ENCODE data around the gene CDC42SE2.
"Not testable (repeated sequence)": the region's sequence is repeated elsewhere in the genome, so short reads cannot be mapped to it uniquely, and the experiment has no call there.

CDC42SE2 gene

DNA sequence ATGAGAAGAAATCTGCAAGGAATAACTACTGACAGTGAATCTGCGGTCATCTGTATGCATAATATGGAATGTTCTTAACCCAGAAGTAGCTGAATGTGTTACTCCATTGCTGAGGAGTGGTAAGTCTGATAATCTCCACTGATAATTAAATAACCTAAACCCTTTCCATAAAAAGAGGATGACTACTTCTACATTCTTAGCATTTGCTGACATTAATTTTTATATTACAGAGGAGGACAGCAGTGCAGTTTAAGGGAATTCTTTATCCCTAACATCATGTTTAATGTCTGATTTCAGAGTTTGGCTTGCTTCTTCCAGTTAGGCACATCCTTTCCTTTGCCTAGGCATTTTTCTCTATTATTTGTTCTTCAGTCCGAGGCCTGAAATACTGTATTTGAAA lies 52.2 kb downstream of the CDC42SE2 start:
- DNase-seq (ENCODE audit: extremely low read depth in 1 of 2, low read depth in 1 of 2), result no peak

GRCh38 chr5:131316822-131317221 lies 53.0 kb downstream of the CDC42SE2 start:
- no peak for DNase-seq (ENCODE audit: extremely low read depth in 1 of 2, low read depth in 1 of 2)

GRCh38 chr5:131318455-131318854 lies 54.6 kb downstream of the CDC42SE2 start:
- DNase-seq (ENCODE audit: extremely low read depth in 1 of 2, low read depth in 1 of 2), result no peak

DNA sequence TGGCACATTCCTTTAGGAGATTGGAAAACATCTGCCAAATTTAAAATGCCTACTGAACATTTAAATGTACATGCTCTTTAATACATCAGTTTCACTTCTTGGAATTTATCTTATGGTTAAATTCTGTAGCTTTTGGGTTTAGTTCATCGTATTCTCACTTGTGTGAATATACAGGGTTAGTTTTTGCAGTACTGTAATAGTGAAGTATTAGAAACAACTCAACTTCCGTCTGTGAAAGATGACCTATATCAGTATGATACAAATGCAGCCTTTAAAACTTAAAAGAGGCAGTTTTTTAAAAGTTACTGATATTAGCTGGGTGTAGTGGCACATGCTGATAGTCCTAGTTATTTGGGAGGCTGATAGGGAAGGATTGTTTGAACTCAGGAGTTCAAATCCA lies 57.2 kb downstream of the CDC42SE2 start:
- no peak for DNase-seq (ENCODE audit: extremely low read depth in 1 of 2, low read depth in 1 of 2)

GRCh38 chr5:131322926-131323325 lies 59.1 kb downstream of the CDC42SE2 start:
- DNase-seq (ENCODE audit: extremely low read depth in 1 of 2, low read depth in 1 of 2), result no peak

DNA sequence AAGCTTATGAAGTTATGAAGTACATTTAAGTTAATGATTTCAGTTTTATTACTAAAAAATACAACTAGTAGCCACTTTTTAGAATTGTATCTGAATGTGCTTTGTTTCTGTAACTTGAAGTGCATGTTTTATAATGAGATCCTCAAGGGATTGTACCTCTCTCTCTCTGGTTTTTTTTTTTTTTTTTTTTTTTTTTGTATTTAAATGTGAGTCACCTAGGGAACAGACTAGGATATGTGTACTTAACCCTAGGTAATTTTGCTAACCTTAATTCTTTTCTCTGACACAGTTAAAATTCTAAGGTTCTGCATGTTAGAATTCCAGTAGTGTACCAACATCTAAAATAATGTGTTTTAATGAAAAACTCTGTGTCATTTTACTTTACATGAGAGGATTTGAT lies 59.5 kb downstream of the CDC42SE2 start:
- DNase-seq (ENCODE audit: extremely low read depth in 1 of 2, low read depth in 1 of 2), result no peak

GRCh38 chr5:131324303-131324702 lies 60.5 kb downstream of the CDC42SE2 start:
- no peak for DNase-seq (ENCODE audit: extremely low read depth in 1 of 2, low read depth in 1 of 2)

DNA sequence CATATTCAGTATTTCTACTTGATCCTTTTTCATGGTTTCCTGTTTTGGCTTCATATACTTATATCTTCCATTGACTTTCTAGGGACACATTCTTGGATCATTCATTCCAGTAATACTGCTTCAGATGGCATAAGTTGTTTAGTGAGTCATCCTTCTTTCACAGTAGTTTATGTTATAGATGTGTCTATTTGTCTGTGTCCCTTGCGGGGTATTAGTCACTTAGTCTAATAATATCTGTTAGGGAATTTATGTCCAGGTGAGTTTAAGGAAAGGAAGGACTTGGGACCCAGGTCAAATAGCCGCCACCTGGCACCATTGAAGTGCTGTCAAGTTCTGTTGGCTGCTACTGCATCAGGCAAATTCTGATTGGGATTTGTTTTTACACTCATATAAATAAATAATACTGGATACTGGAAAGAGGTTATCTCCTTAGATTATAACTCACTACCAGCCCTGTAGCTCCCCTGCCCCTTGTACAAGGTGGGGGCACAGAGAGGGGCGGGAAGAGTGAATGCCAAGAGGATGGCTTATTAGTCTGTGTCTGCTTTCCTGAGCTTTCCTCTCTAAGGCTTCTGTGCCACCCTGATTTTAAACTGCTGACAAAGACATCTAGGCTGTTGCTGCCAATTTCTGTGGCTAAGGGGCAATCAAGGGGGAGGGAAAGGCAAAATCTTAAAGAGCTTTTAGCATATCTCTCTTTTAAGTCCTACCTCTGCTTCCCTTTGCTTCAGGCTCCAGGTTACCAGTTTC lies 64.9 kb downstream of the CDC42SE2 start:
- no peak for DNase-seq (ENCODE audit: extremely low read depth in 1 of 2, low read depth in 1 of 2)

- no peak for DNase-seq (ENCODE audit: extremely low read depth in 1 of 2, low read depth in 1 of 2)
Measured at GRCh38 chr5:131329286-131329560, 65.4 kb downstream of the CDC42SE2 start.

GRCh38 chr5:131330031-131330430 lies 66.2 kb downstream of the CDC42SE2 start:
- no peak for DNase-seq (ENCODE audit: extremely low read depth in 1 of 2, low read depth in 1 of 2)

DNA sequence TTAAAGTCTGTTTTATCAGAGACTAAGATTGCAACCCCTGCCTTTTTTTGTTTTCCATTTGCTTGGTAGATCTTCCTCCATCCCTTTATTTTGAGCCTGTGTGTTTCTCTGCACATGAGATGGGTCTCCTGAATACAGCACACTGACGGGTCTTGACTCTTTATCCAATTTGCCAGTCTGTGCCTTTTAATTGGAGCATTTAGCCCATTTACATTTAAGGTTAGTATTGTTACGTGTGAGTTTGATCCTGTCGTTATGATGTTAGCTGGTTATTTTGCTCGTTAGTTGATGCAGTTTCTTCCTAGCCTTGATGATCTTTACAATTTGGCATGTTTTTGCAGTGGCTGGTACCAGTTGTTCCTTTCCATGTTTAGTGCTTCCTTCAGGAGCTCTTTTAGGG lies 71.9 kb downstream of the CDC42SE2 start:
- DNase-seq (ENCODE audit: extremely low read depth in 1 of 2, low read depth in 1 of 2), result not testable (repeated sequence)

- DNase-seq (ENCODE audit: extremely low read depth in 1 of 2, low read depth in 1 of 2), result not testable (repeated sequence)
Measured at GRCh38 chr5:131336801-131337200, 72.9 kb downstream of the CDC42SE2 start.

DNA sequence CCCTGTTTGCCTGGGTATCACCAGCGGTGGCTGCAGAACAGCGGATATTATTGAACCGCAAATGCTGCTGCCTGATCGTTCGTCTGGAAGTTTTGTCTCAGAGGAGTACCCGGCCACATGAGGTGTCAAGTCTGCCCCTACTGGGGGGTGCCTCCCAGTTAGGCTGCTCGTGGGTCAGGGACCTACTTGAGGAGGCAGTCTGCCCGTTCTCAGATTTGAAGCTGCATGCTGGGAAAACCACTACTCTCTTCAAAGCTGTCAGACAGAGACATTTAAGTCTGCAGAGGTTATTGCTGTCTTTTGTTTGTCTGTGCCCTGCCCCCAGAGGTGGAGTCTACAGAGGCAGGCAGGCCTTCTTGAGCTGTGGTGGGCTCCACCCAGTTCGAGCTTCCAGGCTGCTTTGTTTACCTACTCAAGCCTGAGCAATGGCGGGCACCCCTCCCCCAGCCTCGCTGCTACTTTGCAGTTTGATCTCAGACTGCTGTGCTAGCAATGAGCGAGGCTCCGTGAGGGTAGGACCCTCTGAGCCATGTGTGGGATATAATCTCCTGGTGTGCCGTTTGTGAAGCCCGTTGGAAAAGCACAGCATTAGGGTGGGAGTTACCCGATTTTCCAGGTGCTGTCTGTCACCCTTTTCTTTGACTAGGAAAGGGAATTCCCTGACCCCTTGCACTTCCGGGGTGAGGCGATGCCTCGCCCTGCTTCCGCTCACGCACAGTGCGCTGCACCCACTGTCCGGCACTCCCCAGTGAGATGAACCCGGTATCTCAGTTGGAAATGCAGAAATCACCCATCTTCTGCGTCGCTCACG lies 73.6 kb downstream of the CDC42SE2 start:
- not testable (repeated sequence) for DNase-seq (ENCODE audit: extremely low read depth in 1 of 2, low read depth in 1 of 2)

GRCh38 chr5:131338051-131338453 lies 74.2 kb downstream of the CDC42SE2 start:
- no peak for DNase-seq (ENCODE audit: extremely low read depth in 1 of 2, low read depth in 1 of 2)

DNA sequence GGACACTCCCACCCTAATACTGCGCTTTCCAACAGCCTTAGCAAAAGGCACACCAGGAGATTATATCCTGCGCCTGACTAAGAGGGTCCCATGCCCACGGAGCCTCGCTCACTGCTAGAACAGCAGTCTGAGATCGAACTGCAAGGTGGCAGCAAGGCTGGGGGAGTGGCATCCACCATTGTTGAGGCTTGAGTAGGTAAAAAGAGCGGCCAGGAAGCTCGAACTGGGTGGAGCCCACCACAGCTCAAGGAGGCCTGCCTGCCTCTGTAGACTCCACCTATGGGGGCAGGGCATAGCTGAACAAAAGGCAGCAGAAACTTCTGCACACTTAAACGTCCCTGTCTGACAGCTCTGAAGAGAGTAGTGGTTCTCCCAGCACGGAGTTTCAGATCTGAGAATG lies 80.4 kb downstream of the CDC42SE2 start:
- DNase-seq (ENCODE audit: extremely low read depth in 1 of 2, low read depth in 1 of 2), result not testable (repeated sequence)

GRCh38 chr5:131346204-131346603 lies 82.4 kb downstream of the CDC42SE2 start:
- not testable (repeated sequence) for DNase-seq (ENCODE audit: extremely low read depth in 1 of 2, low read depth in 1 of 2)

DNA sequence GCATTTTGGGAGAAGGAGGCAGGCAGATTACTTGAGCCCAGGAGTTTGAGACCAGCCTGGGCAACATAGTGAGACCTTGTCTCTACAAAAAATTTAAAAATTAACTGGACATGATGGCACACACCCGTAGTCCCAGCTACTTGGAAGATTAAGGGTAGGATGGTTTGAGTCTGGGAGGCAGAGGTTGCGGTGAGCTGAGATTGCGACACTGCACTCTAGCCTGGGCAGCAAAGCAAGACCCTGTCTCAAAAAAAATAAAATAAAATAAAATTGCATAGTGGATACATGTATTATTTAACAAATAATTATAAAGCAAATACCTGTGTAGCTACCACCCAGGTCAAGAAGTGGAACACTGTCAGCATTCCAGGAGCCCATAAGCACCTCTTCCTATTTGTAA lies 90.1 kb downstream of the CDC42SE2 start:
- DNase-seq (ENCODE audit: extremely low read depth in 1 of 2, low read depth in 1 of 2), result no peak

DNA sequence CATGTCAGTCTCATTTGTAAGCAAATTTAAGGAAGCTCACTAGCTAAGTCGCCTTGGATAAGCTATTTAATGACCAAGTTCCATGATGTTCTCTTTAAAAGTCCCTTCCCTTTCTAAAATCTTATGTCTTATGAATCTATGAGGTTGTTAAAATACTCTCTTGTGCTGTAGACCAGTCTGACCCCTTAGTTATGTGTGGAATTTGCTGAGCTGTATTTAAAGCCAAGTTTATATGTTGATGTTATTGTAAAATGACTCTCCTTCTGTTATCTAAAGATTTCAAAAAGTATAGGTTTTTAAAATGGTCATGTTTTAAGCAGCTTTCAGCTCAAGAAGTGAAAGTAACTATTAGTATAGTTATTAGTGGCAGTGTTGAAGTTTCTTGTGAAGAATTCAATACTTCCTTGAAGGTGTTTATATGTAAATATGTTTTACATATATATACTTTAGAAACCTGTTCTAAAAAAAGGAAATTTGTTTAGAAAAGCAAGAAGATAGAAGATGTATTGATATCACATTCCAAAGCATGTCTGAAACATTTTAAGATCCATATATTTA lies 92.2 kb downstream of the CDC42SE2 start:
- DNase-seq (ENCODE audit: extremely low read depth in 1 of 2, low read depth in 1 of 2), result no peak

GRCh38 chr5:131356619-131357018 lies 92.8 kb downstream of the CDC42SE2 start:
- no peak for DNase-seq (ENCODE audit: extremely low read depth in 1 of 2, low read depth in 1 of 2)

DNA sequence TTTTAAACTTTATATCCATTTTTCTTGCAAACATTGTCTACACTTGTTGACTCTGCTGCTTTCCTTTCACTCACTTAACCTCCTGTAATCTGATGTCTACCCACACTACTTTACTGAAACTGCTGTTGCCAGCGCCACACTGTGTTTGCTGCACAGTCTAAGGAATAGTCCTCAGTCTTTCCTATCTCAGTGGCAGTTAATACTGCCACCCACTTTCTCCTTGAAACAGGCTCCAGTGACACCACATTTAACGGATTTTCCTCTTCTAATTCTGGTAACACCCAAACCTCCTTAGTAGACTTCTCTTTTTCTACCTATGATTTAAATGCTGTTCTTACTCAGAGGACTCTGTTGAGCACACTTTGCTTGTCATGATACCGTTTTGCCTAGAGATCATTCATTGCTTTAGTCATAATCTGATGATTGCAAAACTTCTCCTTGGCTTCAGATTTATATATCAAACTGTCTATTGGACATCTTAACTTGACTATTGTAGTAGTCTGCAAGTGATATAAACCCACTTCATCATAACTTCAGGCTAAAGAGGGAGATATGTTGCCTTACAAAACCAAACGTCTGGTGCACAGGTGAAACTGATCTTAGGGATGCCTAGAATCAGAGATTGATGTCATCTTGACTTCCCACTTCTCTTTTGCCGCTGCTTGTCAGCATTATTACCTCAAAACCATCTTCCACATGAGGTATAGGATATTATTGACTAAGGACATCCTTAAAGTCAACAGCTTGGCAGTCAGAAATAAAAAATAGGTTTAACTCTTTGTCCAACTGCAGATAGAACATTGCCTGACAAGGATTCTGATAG lies 94.1 kb downstream of the CDC42SE2 start:
- no peak for DNase-seq (ENCODE audit: extremely low read depth in 1 of 2, low read depth in 1 of 2)

DNA sequence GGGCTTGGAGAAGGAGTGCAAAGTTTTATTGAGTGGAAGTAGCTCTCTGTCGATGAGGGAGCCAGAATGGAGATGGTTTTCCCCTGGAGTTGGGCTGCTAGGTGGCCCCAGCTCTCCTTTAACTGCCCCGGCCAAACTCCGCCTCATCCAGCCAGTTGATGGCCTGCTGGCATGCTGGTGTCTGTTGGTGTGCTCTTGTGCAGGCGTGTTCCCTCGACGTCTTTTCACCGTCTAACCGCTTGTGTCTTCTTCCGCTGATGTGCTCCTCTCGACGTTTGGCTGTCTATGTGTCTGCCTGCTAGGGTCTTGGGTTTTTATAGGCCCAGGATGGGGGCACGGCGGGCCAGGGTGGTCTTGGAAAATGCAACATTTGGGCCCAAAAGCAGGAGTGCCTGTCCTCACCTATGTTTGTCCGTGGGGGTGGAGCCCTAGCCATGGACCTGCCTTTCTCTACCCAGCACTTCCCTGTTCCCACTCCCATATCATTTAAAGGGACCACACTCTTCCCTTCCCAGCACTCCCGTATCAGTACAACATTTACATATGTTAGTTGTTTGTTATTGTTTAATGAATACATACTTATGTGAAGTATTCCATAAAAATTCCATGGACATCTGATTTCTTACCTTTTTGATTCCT lies 97.9 kb downstream of the CDC42SE2 start:
- DNase-seq (ENCODE audit: extremely low read depth in 1 of 2, low read depth in 1 of 2), result no peak

Measured in activated CD8-positive, alpha-beta memory T cell treated with anti-CD3 and anti-CD28 coated beads for 1 hour (primary cell).